ENCODE measurements around the gene SP2.
"Not testable (repeated sequence)": the region's sequence is repeated elsewhere in the genome, so short reads cannot be mapped to it uniquely, and the experiment has no call there.

The SP2 gene

GRCh38 chr17:47894498-47895346 is 1.3 kb upstream of the SP2 start:
- DNase-seq: no peak

- DNase-seq: no peak
These were observed 635 bp upstream of the SP2 start for GRCh38 chr17:47895347-47895855.

GRCh38 chr17:47896672-47897490 is 845 bp downstream of the SP2 start:
- DNase-seq: no peak

GRCh38 chr17:47897561-47897960 is 1.5 kb downstream of the SP2 start:
- DNase-seq: no peak

GRCh38 chr17:47898241-47898640 is 2.2 kb downstream of the SP2 start:
- DNase-seq: no peak

GRCh38 chr17:47899643-47900042 is 3.6 kb downstream of the SP2 start:
- DNase-seq: no peak

- DNase-seq: no peak
These were observed 5.4 kb downstream of the SP2 start for GRCh38 chr17:47901423-47901822.

- DNase-seq: no peak
These were observed 6.2 kb downstream of the SP2 start for GRCh38 chr17:47902039-47902744.

- DNase-seq: no peak
These were observed 9.2 kb downstream of the SP2 start for GRCh38 chr17:47905221-47905733.

- DNase-seq: no peak
These were observed 10.4 kb downstream of the SP2 start for GRCh38 chr17:47906443-47906842.

GRCh38 chr17:47907932-47908562 is 12.0 kb downstream of the SP2 start:
- no peak for DNase-seq

- DNase-seq: no peak
These were observed 17.0 kb downstream of the SP2 start for GRCh38 chr17:47913050-47913449.

GRCh38 chr17:47914306-47914948 is 18.4 kb downstream of the SP2 start:
- DNase-seq: no peak

GRCh38 chr17:47915776-47916398 is 19.9 kb downstream of the SP2 start:
- DNase-seq: no peak

GRCh38 chr17:47916489-47917208 is 20.6 kb downstream of the SP2 start:
- no peak for DNase-seq

- no peak for DNase-seq
These were observed 21.5 kb downstream of the SP2 start for GRCh38 chr17:47917581-47917980.

- no peak for DNase-seq
These were observed 22.0 kb downstream of the SP2 start for GRCh38 chr17:47918006-47918405.

- no peak for DNase-seq
These were observed 23.0 kb downstream of the SP2 start for GRCh38 chr17:47918991-47919390.

GRCh38 chr17:47919889-47920288 is 23.9 kb downstream of the SP2 start:
- DNase-seq: not testable (repeated sequence)

- DNase-seq: no peak
These were observed 29.0 kb downstream of the SP2 start for GRCh38 chr17:47924785-47925677.

Data from KG1 (cell line).